GM12891 (cell line): Measurements from ENCODE around the gene CLEC18C.
"Not testable (repeated sequence)": the region's sequence is repeated elsewhere in the genome, so short reads cannot be mapped to it uniquely, and the experiment has no call there.

ENCODE experiments used
- POLR2A ChIP-seq: IDR thresholded peaks from 2 replicates; pipeline ENCODE4 v1.6.1; 2011; ENCODE audit warnings: low read depth, low read length, control low read depth
- POLR2AphosphoS5 ChIP-seq: IDR thresholded peaks from 2 replicates; pipeline ENCODE4 v1.6.1; 2011; ENCODE audit warnings: low read depth, low read length, control low read depth

DNA sequence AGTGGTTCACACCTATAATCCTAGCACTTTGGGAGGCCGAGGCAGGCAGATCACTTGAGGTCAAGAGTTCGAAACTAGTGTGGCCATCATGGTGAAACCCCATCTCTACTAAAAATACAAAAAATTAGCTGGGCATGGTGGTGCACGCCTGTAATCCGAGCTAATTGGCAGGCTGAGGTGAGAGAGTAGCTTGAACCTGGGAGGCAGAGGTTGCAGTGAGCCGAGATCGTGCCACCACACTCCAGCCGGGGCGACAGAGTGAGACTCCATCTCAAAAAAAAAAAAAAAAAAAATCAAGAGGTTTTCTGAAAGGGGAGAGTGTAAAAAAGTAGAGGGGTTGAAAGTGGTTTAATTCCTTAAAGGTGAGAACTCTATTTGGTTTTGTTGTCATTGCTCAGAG is 37.8 kb upstream of the CLEC18C start:
- TF ChIP-seq POLR2AphosphoS5, POLR2A: not testable (repeated sequence)
